Measurements from ENCODE around the gene SEC63. TPM values are rescaled to one million over a fixed set of nuclear protein-coding genes. Genes with fewer than 3 reads are reported as not detected.
"Not testable (repeated sequence)": the region's sequence is repeated elsewhere in the genome, so short reads cannot be mapped to it uniquely, and the experiment has no call there.

Gene SEC63
- total RNA-seq, 3 donors from 2014 or later (not counting 1 experiment from before 2014, with no cell fraction given) = 84.4 to 104 (median 90.4) TPM

GRCh38 chr6:107991772-107992550 lies 34.0 kb upstream of the SEC63 start:
- 86% methylated on average over 6 of the region's 9 CpGs for WGBS (ENCODE audit: insufficient coverage)
- intact Hi-C loops (cut with micrococcal nuclease) = no loop called here
- no peaks in the 10 kb centered on the region for H3K36me3 ChIP-seq (ENCODE audit: control insufficient read depth, insufficient read depth, low read length)
- peak overlapping the region; percentile 66 for H3K4me3 Mint-ChIP-seq
- H3K27ac ChIP-seq (ENCODE audit: low read length) = no peak overlapping the region
- no peak for TF ChIP-seq CTCF (IDR thresholded peaks at IDR 0.05)
- H3K4me3 ChIP-seq (ENCODE audit: low read length) = no peak overlapping the region
- no peaks in the 10 kb centered on the region for H3K27me3 Mint-ChIP-seq (ENCODE audit: low read depth in 2 of 2)
- H3K27me3 ChIP-seq (ENCODE audit: control insufficient read depth, insufficient read depth, low read length) = no peaks in the 10 kb centered on the region
- H3K9me3 ChIP-seq (ENCODE audit: control insufficient read depth, insufficient read depth, low read length) = no peaks in the 10 kb centered on the region
- no peaks in the 10 kb centered on the region for H3K36me3 Mint-ChIP-seq
- no peaks in the 10 kb centered on the region for H3K4me1 ChIP-seq (ENCODE audit: control insufficient read depth, insufficient read depth, low read length)
- no peak for ATAC-seq
- H3K27ac Mint-ChIP-seq = peak overlapping the region; percentile 0 to 81
- H3K9me3 Mint-ChIP-seq = no peaks in the 10 kb centered on the region
- peaks cover 12% of the 10 kb centered on the region in 2 donors for H3K4me1 Mint-ChIP-seq
- DNase-seq = no peak

GRCh38 chr6:107991061-107991460 lies 33.1 kb upstream of the SEC63 start:
- H3K36me3 Mint-ChIP-seq = no peaks in the 10 kb centered on the region
- H3K27me3 ChIP-seq (ENCODE audit: control insufficient read depth, insufficient read depth, low read length) = no peaks in the 10 kb centered on the region
- no peaks in the 10 kb centered on the region for H3K27me3 Mint-ChIP-seq (ENCODE audit: low read depth in 2 of 2)
- DNase-seq (no peak), ATAC-seq (no peak)
- intact Hi-C loops (cut with micrococcal nuclease) = no loop called here
- peak overlapping the region; percentile 66 for H3K4me3 Mint-ChIP-seq
- no peak for TF ChIP-seq CTCF (IDR thresholded peaks at IDR 0.05)
- H3K4me1 ChIP-seq (ENCODE audit: control insufficient read depth, insufficient read depth, low read length) = no peaks in the 10 kb centered on the region
- H3K27ac ChIP-seq (ENCODE audit: low read length) = no peak overlapping the region
- H3K36me3 ChIP-seq (ENCODE audit: control insufficient read depth, insufficient read depth, low read length) = no peaks in the 10 kb centered on the region
- H3K9me3 Mint-ChIP-seq = no peaks in the 10 kb centered on the region
- H3K27ac Mint-ChIP-seq = peak overlapping the region; percentile 0 to 81
- peaks cover 12% of the 10 kb centered on the region in 2 donors for H3K4me1 Mint-ChIP-seq
- 39% methylated on average over 3 of the region's 4 CpGs for WGBS (ENCODE audit: insufficient coverage)
- H3K9me3 ChIP-seq (ENCODE audit: control insufficient read depth, insufficient read depth, low read length) = no peaks in the 10 kb centered on the region
- H3K4me3 ChIP-seq (ENCODE audit: low read length) = no peak overlapping the region

GRCh38 chr6:107990587-107990986 lies 32.6 kb upstream of the SEC63 start:
- H3K36me3 ChIP-seq (ENCODE audit: control insufficient read depth, insufficient read depth, low read length); H3K9me3 ChIP-seq (ENCODE audit: control insufficient read depth, insufficient read depth, low read length); H3K4me3 ChIP-seq (ENCODE audit: low read length); H3K4me3 Mint-ChIP-seq; H3K27me3 ChIP-seq (ENCODE audit: control insufficient read depth, insufficient read depth, low read length); intact Hi-C loops (cut with micrococcal nuclease); H3K27me3 Mint-ChIP-seq (ENCODE audit: low read depth in 2 of 2); H3K27ac ChIP-seq (ENCODE audit: low read length); DNase-seq; ATAC-seq; H3K36me3 Mint-ChIP-seq; H3K9me3 Mint-ChIP-seq; H3K4me1 ChIP-seq (ENCODE audit: control insufficient read depth, insufficient read depth, low read length): not testable (repeated sequence)
- Mint-ChIP-seq H3K27ac (peak overlapping the region in 1 of 2 donors; percentile 81), H3K4me1 (peaks cover 12% of the 10 kb centered on the region in 2 donors)
- WGBS (ENCODE audit: insufficient coverage) = 85% methylated on average over 8 of the region's 8 CpGs

- intact Hi-C loops (cut with micrococcal nuclease) = no loop called here
- DNase-seq (no peak), ATAC-seq (no peak)
- 62% methylated on average over 5 of the region's 6 CpGs for WGBS (ENCODE audit: insufficient coverage)
- no peaks in the 10 kb centered on the region for H3K36me3 Mint-ChIP-seq
- no peaks in the 10 kb centered on the region for H3K27me3 ChIP-seq (ENCODE audit: control insufficient read depth, insufficient read depth, low read length)
- no peaks in the 10 kb centered on the region for H3K9me3 Mint-ChIP-seq
- no peak overlapping the region for H3K27ac Mint-ChIP-seq
- no peaks in the 10 kb centered on the region for H3K9me3 ChIP-seq (ENCODE audit: control insufficient read depth, insufficient read depth, low read length)
- peaks cover 12% of the 10 kb centered on the region in 2 donors for H3K4me1 Mint-ChIP-seq
- TF ChIP-seq CTCF (IDR thresholded peaks at IDR 0.05) = no peak
- H3K27me3 Mint-ChIP-seq (ENCODE audit: low read depth in 2 of 2) = peaks cover 0 to 4% of the 10 kb centered on the region in 2 donors
- H3K27ac ChIP-seq (ENCODE audit: low read length) = no peak overlapping the region
- H3K4me3 Mint-ChIP-seq = no peak overlapping the region
- no peaks in the 10 kb centered on the region for H3K36me3 ChIP-seq (ENCODE audit: control insufficient read depth, insufficient read depth, low read length)
- H3K4me3 ChIP-seq (ENCODE audit: low read length) = no peak overlapping the region
- H3K4me1 ChIP-seq (ENCODE audit: control insufficient read depth, insufficient read depth, low read length) = no peaks in the 10 kb centered on the region
Measured at GRCh38 chr6:107989166-107990094, 31.4 kb upstream of the SEC63 start.
